A673 (cell line): ENCODE results near the gene OR2AT4. TPM values are rescaled to one million over a fixed set of nuclear protein-coding genes. Genes with fewer than 3 reads are reported as not detected.

Experiments used
- BruUV-seq: library from RNA; stranded (reverse); fragments of 400-500 nt; replicated peaks from 2 replicates; lab custom pipeline; 2021; lab: Mats Ljungman, UMichigan
- CTCF ChIA-PET: fragments of 300-600 bp; sonication (Branson Sonifier 250); formaldehyde crosslinking; loops from one replicate; lab custom pipeline; 2022; ENCODE audit warnings: antibody characterized with exemption; lab: Charles Lee
- POLR2A ChIA-PET: fragments of 300-600 bp; sonication (Branson Sonifier 250); formaldehyde crosslinking; loops from one replicate; lab custom pipeline; 2022; ENCODE audit warnings: antibody characterized with exemption; ENCODE audit not compliant: low non-redundant PET; lab: Charles Lee
- DNase-seq: peaks from one replicate; pipeline ENCODE4 v3.0.0-alpha.2; 2015; ENCODE audit warnings: low spot score
- H3K27ac ChIP-seq: fragments of 200-600 bp; sonication (generic); 2 replicates; pipeline ENCODE4 v1.5.1; 2016; ENCODE audit warnings: mixed run types, low read depth, mild to moderate bottlenecking, mixed read lengths, antibody characterized with exemption, low read length; ENCODE audit not compliant: poor library complexity, severe bottlenecking
- H3K27me3 ChIP-seq: fragments of 200-600 bp; sonication (generic); replicated peaks from 2 replicates; pipeline ENCODE4 v1.6.1; 2017; ENCODE audit warnings: mixed run types, low read depth, mild to moderate bottlenecking, mixed read lengths, antibody characterized with exemption, low read length; ENCODE audit not compliant: insufficient read depth, poor library complexity
- H3K36me3 ChIP-seq: fragments of 200-600 bp; sonication (generic); 2 replicates; pipeline ENCODE4 v1.6.1; 2016; ENCODE audit warnings: mixed run types, mild to moderate bottlenecking, mixed read lengths, antibody characterized with exemption, low read length; ENCODE audit not compliant: insufficient read depth, poor library complexity, severe bottlenecking
- H3K4me1 ChIP-seq: fragments of 200-600 bp; sonication (generic); 2 replicates; pipeline ENCODE4 v1.6.1; 2017; ENCODE audit warnings: mixed run types, mild to moderate bottlenecking, mixed read lengths, antibody characterized with exemption, low read length; ENCODE audit not compliant: insufficient read depth, poor library complexity, severe bottlenecking
- H3K4me3 ChIP-seq: fragments of 200-600 bp; sonication (generic); 2 replicates; pipeline ENCODE4 v1.5.1; 2016; ENCODE audit warnings: low read depth, mixed run types, mild to moderate bottlenecking, mixed read lengths, low read length; ENCODE audit not compliant: poor library complexity, severe bottlenecking
- H3K9me3 ChIP-seq: fragments of 200-600 bp; sonication (generic); 2 replicates; pipeline ENCODE4 v1.6.1; 2016; ENCODE audit warnings: mixed run types, low read depth, mild to moderate bottlenecking, mixed read lengths, antibody characterized with exemption, low read length; ENCODE audit not compliant: poor library complexity, severe bottlenecking
- CTCF ChIP-seq: fragments of 300-800, 200-600 bp; sonication (generic); conservative IDR thresholded peaks from 2 replicates; pipeline ENCODE4 v1.5.1; 2017; ENCODE audit warnings: low read depth, mild to moderate bottlenecking, antibody characterized with exemption, low read length, moderate library complexity, mixed read lengths
- EZH2 ChIP-seq: fragments of 200-600 bp; sonication (generic); IDR thresholded peaks from 2 replicates; pipeline ENCODE4 v1.6.1; 2017; ENCODE audit warnings: borderline replicate concordance, low read depth, mild to moderate bottlenecking, mixed read lengths, antibody characterized with exemption, low read length; ENCODE audit not compliant: poor library complexity, severe bottlenecking
- intact Hi-C: fragments of 100-400 bp; cut with micrococcal nuclease; formaldehyde crosslinking; loops from one replicate; pipeline ENCODE4 v1.10.0; 2022; ENCODE audit not compliant: unreplicated experiment
- total RNA-seq: library from RNA; stranded (reverse); gene quantifications from 2 replicates; pipeline ENCODE4 v1.2.3, GENCODE V29; 2021

Gene OR2AT4
- total RNA-seq, 1 experiment from 2014 or later = not detected

DNA sequence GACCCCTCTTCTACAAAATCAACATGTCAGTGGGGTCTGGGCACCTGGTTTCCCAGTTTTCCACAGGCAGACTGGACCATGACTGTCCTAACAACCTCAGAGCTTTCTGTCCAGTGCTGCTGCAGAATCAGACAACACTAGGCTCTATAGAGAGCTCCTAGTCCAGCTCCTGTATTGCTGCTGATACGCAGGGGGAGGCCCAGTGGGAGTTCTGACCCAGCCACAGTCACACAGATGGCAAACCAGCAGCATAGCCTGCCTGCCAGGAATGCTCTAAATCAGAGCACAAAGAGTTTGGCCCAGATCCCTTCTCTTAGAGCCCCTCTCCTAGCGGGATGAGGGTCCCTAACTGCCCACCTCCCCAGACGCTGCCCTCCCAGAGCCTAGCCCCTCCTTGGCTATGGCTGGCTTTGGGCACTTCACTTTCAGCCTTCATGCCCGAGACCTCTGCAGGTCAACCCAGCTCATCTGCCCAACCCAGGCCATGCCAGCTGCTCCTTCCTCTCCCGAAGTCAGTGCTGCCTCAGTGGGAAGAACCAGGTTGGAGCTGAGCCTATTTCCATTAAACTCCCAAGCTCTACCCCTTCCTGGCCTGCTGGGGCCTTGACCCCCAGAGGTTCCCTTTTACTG is 38.5 kb upstream of the OR2AT4 start:
- ChIA-PET POLR2A (no interaction called here), CTCF (interaction anchor here (0.8 kb wide), 1 partner anchor 70 kb away, joined by 3 read pairs; no protein-coding TSS in a partner anchor)
- no peak overlapping the region for H3K27ac ChIP-seq
- H3K4me1 ChIP-seq = no peaks in the 10 kb centered on the region
- TF ChIP-seq CTCF (no peak), EZH2 (no peak)
- H3K27me3 ChIP-seq = peaks cover 4% of the 10 kb centered on the region
- DNase-seq = no peak
- intact Hi-C loops = no loop called here
- H3K4me3 ChIP-seq = no peak overlapping the region
- no peaks in the 10 kb centered on the region for H3K36me3 ChIP-seq
- no TSS peak for BruUV-seq
- H3K9me3 ChIP-seq = no peaks in the 10 kb centered on the region

DNA sequence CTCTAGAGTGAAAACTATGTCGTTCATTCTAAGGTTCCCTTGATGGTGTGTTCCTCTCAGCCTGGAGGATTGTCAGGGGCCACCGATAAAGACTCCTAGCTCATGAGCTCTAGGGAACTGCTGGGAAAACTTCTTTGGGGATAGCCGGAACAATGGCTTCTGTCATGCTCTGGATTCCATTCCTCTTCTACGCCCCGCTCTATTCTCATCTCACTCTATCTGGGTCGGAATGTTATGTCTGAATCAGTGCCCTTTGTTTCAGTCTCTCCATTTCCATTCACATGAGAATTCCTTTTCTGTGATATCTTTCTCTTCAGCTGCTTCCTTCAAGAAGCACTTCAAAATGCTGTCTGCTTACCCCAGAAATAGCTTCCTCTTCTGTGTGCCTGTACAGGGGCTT is 37.3 kb upstream of the OR2AT4 start:
- Histone ChIP-seq H3K4me1 (no peaks in the 10 kb centered on the region), H3K4me3 (no peak overlapping the region), H3K9me3 (no peaks in the 10 kb centered on the region), H3K27ac (no peak overlapping the region), H3K27me3 (peaks cover 7% of the 10 kb centered on the region), H3K36me3 (no peaks in the 10 kb centered on the region)
- no TSS peak for BruUV-seq
- POLR2A ChIA-PET = no interaction called here
- DNase-seq = no peak
- CTCF ChIA-PET = interaction anchor here (1.1 kb wide), 1 partner anchor 115 kb away, joined by 4 read pairs; no protein-coding TSS in a partner anchor
- intact Hi-C loops = no loop called here
- no peak for TF ChIP-seq EZH2
- no peak for TF ChIP-seq CTCF

- ChIA-PET POLR2A (no interaction called here), CTCF (interaction anchor here (0.7 kb wide), 1 partner anchor 186 kb away, joined by 3 read pairs; no protein-coding TSS in a partner anchor)
- TF ChIP-seq EZH2 = no peak
- no peak for TF ChIP-seq CTCF
- Histone ChIP-seq H3K27me3 (peaks cover 7% of the 10 kb centered on the region), H3K27ac (no peak overlapping the region), H3K36me3 (no peaks in the 10 kb centered on the region), H3K9me3 (no peaks in the 10 kb centered on the region), H3K4me1 (no peaks in the 10 kb centered on the region), H3K4me3 (no peak overlapping the region)
- no TSS peak for BruUV-seq
- intact Hi-C loops = no loop called here
- DNase-seq = no peak
Measured at GRCh38 chr11:75132080-75132479, 35.4 kb upstream of the OR2AT4 start.
